Smooth muscle cell (in vitro differentiated cells): ENCODE data around the gene NOX1. TPM values are rescaled to one million over a fixed set of nuclear protein-coding genes. Genes with fewer than 3 reads are reported as not detected.

Experiments used
- DNase-seq: peaks from one replicate; lab custom pipeline; 2025; ENCODE audit not compliant: unreplicated experiment; lab: John Stamatoyannopoulos, UW
- H2AFZ ChIP-seq: fragments of 200-600 bp; sonication (generic); 2 replicates; pipeline ENCODE4 v1.6.0; 2016; ENCODE audit warnings: antibody characterized with exemption, low read depth, mild to moderate bottlenecking
- H3F3A ChIP-seq: fragments of 200-600 bp; sonication (generic); 2 replicates; pipeline ENCODE4 v1.6.0; 2017; ENCODE audit warnings: antibody characterized with exemption, low read depth
- H3K27ac ChIP-seq: fragments of 200-600 bp; sonication (generic); 2 replicates; pipeline ENCODE4 v1.5.1; 2016; ENCODE audit warnings: low read depth, mild to moderate bottlenecking
- H3K27me3 ChIP-seq: fragments of 200-600 bp; sonication (generic); 2 replicates; pipeline ENCODE4 v1.6.1; 2016; ENCODE audit warnings: low read depth, mild to moderate bottlenecking
- H3K36me3 ChIP-seq: fragments of 200-600 bp; sonication (generic); 2 replicates; pipeline ENCODE4 v1.5.1; 2016; ENCODE audit warnings: low read depth
- H3K4me1 ChIP-seq: fragments of 200-600 bp; sonication (generic); 2 replicates; pipeline ENCODE4 v1.5.1; 2016; ENCODE audit warnings: low read depth
- H3K4me2 ChIP-seq: fragments of 200-600 bp; sonication (generic); 2 replicates; pipeline ENCODE4 v1.6.0; 2016; ENCODE audit warnings: mild to moderate bottlenecking
- H3K4me3 ChIP-seq: fragments of 200-600 bp; sonication (generic); 2 replicates; pipeline ENCODE4 v1.5.1; 2016; ENCODE audit warnings: mild to moderate bottlenecking
- H3K79me2 ChIP-seq: fragments of 200-600 bp; sonication (generic); 2 replicates; pipeline ENCODE4 v1.6.0; 2016; ENCODE audit warnings: low read depth, mild to moderate bottlenecking
- H3K9ac ChIP-seq: fragments of 200-600 bp; sonication (generic); 2 replicates; pipeline ENCODE4 v1.6.0; 2016; ENCODE audit warnings: low read depth
- H3K9me3 ChIP-seq: fragments of 200-600 bp; sonication (generic); replicated peaks from 2 replicates; pipeline ENCODE4 v1.5.1; 2016; ENCODE audit warnings: low read depth
- H4K20me1 ChIP-seq: fragments of 200-600 bp; sonication (generic); 2 replicates; pipeline ENCODE4 v1.6.0; 2016; ENCODE audit warnings: low read depth
- WGBS: methylation state at CpG from one replicate; pipeline ENCODE4 v1.1.7; 2016; ENCODE audit warnings: low lambda C conversion rate; 5-methylcytosine and 5-hydroxymethylcytosine counted together
- polyA plus RNA-seq: library from polyadenylated mRNA; unstranded; fragments of >200 nt; fragmentation: Nextera tagmentation; extraction: Ambion mirVana; gene quantifications from 2 replicates; pipeline ENCODE4 v1.2.1, GENCODE V29; 2016
- total RNA-seq: library from RNA; depleted of rRNA; stranded (reverse); fragments of >200 nt; gene quantifications from 2 replicates; pipeline ENCODE4 v1.2.3, GENCODE V29; 2014
- TF ChIP-seq, protein P1 (sequence below): fragments of 200-600 bp; sonication (generic); IDR thresholded peaks from 2 replicates; pipeline ENCODE4 v1.5.1; 2017; ENCODE audit warnings: borderline replicate concordance, mild to moderate bottlenecking, antibody characterized with exemption; ENCODE audit not compliant: insufficient read depth, poor library complexity, severe bottlenecking

Gene NOX1
- total and polyA plus RNA-seq, 2 experiments from 2014 or later: not detected

DNA sequence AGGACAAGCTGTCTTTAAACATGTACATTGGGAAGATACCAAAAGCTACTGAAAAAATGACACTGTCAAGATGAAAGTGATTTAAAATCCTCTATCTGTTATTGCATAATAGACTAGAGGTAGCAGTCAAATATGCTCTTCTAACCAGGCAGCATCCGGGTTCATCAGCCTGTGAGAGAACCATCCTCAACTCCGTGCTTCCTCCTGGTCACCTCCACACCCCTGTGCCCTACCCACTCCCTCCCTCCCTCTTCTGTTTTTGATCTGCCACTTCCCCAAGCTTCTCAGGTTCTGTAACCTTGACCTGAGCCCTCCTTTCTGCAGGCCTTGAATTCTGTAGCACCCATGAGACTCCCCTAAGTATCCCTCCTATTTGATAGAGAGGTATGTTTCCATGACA, 5.9 kb downstream of the NOX1 start:
- DNase-seq: no peak
- Histone ChIP-seq H3K9me3 (no peaks in the 10 kb centered on the region), H3K4me2 (no peak overlapping the region), H3K27ac (no peak overlapping the region), H3K4me3 (no peak overlapping the region), H3F3A (no peaks in the 10 kb centered on the region), H3K79me2 (no peaks in the 10 kb centered on the region), H3K27me3 (no peaks in the 10 kb centered on the region), H4K20me1 (no peaks in the 10 kb centered on the region), H3K9ac (no peak overlapping the region), H2AFZ (no peak overlapping the region), H3K36me3 (no peaks in the 10 kb centered on the region), H3K4me1 (no peaks in the 10 kb centered on the region)
- TF ChIP-seq, protein P1, sequence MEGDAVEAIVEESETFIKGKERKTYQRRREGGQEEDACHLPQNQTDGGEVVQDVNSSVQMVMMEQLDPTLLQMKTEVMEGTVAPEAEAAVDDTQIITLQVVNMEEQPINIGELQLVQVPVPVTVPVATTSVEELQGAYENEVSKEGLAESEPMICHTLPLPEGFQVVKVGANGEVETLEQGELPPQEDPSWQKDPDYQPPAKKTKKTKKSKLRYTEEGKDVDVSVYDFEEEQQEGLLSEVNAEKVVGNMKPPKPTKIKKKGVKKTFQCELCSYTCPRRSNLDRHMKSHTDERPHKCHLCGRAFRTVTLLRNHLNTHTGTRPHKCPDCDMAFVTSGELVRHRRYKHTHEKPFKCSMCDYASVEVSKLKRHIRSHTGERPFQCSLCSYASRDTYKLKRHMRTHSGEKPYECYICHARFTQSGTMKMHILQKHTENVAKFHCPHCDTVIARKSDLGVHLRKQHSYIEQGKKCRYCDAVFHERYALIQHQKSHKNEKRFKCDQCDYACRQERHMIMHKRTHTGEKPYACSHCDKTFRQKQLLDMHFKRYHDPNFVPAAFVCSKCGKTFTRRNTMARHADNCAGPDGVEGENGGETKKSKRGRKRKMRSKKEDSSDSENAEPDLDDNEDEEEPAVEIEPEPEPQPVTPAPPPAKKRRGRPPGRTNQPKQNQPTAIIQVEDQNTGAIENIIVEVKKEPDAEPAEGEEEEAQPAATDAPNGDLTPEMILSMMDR: no peak
- WGBS: 65% methylated on average over 2 of the region's 2 CpGs

DNA sequence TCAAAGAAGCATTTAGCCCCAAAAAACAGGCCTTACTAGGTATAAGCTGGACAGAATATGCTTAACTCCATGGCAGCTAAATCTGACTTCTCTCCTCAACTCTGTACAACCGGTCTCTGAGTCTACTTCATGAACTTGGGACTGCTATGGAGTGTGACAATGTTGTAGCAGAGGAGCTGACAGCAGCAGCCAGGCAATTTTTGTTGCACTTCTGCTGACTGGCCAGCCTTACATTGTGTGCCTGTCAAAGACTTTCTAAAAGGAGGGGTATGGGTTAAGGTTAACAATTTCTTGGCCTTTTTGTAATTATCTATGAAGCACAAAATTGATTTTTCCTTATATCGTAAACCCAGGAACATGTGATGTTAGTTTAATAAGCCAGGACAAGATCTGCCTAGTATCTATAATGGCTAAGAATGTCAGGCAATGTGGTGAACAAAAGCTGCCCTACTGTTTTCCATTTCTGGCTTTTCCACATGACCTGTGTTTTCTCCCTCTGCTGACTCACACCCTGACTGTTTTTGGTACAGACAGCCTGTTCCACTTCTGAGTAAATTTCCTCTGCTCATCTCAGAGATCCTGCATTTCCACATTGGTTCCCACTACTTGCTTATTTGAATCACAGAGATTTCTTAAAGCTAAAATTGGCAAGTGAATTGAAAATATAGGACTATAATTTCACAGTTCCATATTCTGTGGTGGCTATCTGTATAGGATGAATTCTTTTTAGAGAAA, 9.3 kb downstream of the NOX1 start:
- WGBS: 46% methylated on average over 2 of the region's 2 CpGs
- Histone ChIP-seq H3K4me3 (no peak overlapping the region), H4K20me1 (no peaks in the 10 kb centered on the region), H3K9ac (no peak overlapping the region), H3K27me3 (no peaks in the 10 kb centered on the region), H3F3A (no peaks in the 10 kb centered on the region), H3K9me3 (no peaks in the 10 kb centered on the region), H3K4me2 (no peak overlapping the region), H2AFZ (no peak overlapping the region), H3K27ac (peak overlapping the region; percentile 30), H3K36me3 (no peaks in the 10 kb centered on the region), H3K79me2 (no peaks in the 10 kb centered on the region), H3K4me1 (no peaks in the 10 kb centered on the region)
- TF ChIP-seq, protein P1: no peak
- DNase-seq: no peak

GRCh38 chrX:100863326-100863864, 10.8 kb downstream of the NOX1 start:
- Histone ChIP-seq H3K36me3 (no peaks in the 10 kb centered on the region), H3K9me3 (no peaks in the 10 kb centered on the region), H3K27me3 (no peaks in the 10 kb centered on the region), H3K9ac (no peak overlapping the region), H2AFZ (no peak overlapping the region), H3K4me3 (no peak overlapping the region), H4K20me1 (no peaks in the 10 kb centered on the region), H3K4me2 (no peak overlapping the region), H3K4me1 (no peaks in the 10 kb centered on the region), H3K79me2 (no peaks in the 10 kb centered on the region), H3K27ac (no peak overlapping the region), H3F3A (no peaks in the 10 kb centered on the region)
- DNase-seq: no peak
- 65% methylated on average over 6 of the region's 6 CpGs for WGBS
- TF ChIP-seq, protein P1: no peak

DNA sequence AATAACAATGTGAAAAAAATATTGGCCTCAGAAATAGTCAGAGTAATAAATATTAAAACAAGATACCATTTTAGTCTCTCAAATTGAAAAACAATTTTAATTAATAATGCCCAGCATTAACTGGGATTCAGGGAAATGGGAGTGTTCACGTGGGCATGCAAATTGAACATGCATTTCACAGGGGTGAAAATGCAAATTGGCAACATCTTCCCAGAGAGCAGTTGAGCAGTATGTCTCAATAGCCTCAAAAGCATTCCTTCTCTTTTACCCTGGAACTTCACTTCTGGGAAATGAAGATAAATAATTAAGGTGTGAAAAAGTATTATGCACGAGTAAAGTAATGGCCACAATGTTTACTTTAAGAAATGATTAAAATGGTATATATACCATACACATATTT, 21.3 kb downstream of the NOX1 start:
- no peaks in the 10 kb centered on the region for H3K27me3 ChIP-seq
- no peak overlapping the region for H3K9ac ChIP-seq
- 59% methylated on average over 2 of the region's 2 CpGs for WGBS
- no peak overlapping the region for H3K4me2 ChIP-seq
- H3K36me3 ChIP-seq: no peaks in the 10 kb centered on the region
- TF ChIP-seq, protein P1: no peak
- H3K4me1 ChIP-seq: no peaks in the 10 kb centered on the region
- H3F3A ChIP-seq: no peaks in the 10 kb centered on the region
- H2AFZ ChIP-seq: no peak overlapping the region
- DNase-seq: no peak
- no peaks in the 10 kb centered on the region for H4K20me1 ChIP-seq
- no peaks in the 10 kb centered on the region for H3K79me2 ChIP-seq
- no peak overlapping the region for H3K27ac ChIP-seq
- no peaks in the 10 kb centered on the region for H3K9me3 ChIP-seq
- H3K4me3 ChIP-seq: no peak overlapping the region
